ENCODE results near the gene RAB26.

The RAB26 gene

GRCh38 chr16:2170587-2171435 is 22.4 kb downstream of the RAB26 start:
- 97% methylated on average over 40 of the region's 47 CpGs for WGBS (ENCODE audit: insufficient coverage)
- Histone ChIP-seq H3K4me3 (ENCODE audit: control insufficient read depth in 1 of 7, extremely low read depth in 1 of 7, insufficient read depth in 4 of 7, low read depth in 2 of 7, low read length in 6 of 7) (no peak overlapping the region), H3K27ac (ENCODE audit: insufficient read depth in 1 of 2, low read depth in 1 of 2, low read length in 2 of 2, poor library complexity in 1 of 2, severe bottlenecking in 2 of 2) (no peak overlapping the region), H3K9me3 (ENCODE audit: control extremely low read depth in 1 of 5, control insufficient read depth in 4 of 5, insufficient read depth in 2 of 5, low read depth in 1 of 5, low read length in 4 of 5) (no peaks in the 10 kb centered on the region), H3K4me1 (ENCODE audit: control extremely low read depth in 1 of 4, control insufficient read depth in 4 of 4, insufficient read depth in 4 of 4, low read length in 3 of 4) (no peaks in the 10 kb centered on the region), H3K36me3 (ENCODE audit: control insufficient read depth in 4 of 4, insufficient read depth in 4 of 4, low read length in 3 of 4) (peaks cover 2 to 89% (median 56%) of the 10 kb centered on the region in 4 experiments), H3K27me3 (replicated peaks in 2 of 5; ENCODE audit: control insufficient read depth in 4 of 5, insufficient read depth in 5 of 5, low read length in 4 of 5) (no peaks in the 10 kb centered on the region)
- ChIA-PET CTCF (interaction anchor here (0.9 kb wide), 1 partner anchor 17 kb away, joined by 3 read pairs; no protein-coding TSS in a partner anchor), POLR2A (no interaction called here)
- DNase-seq: no peak

DNA sequence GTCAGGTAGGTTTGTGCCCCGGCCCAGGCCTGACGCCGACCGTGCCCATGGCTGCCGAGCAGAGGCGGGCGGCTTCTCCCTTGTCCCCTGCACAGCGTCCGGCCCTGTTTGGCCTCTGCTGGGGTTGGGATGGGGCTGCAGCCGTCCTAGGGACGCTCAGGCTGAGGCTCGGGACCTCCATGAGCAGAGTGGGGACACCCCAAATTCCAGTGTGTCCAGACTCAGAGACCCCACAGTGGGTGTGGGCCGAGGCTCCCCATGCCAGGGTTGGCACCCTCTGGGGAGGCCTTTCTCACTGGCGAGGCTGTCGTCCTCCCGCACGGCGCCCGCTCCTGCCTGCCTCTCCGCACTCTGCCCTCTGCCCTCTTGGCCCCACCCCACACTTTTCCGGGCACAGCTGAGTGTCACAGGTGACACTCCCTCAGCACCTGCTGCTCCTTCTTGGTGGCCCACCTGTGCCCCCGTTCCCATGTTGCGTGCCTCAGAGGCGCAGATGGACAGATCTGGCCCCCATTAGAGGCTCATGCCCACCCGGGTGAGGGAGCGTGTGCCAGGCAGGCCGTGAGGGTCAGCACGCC is 23.3 kb downstream of the RAB26 start:
- POLR2A ChIA-PET: no interaction called here
- Histone ChIP-seq H3K27me3 (replicated peaks in 2 of 5; ENCODE audit: control insufficient read depth in 4 of 5, insufficient read depth in 5 of 5, low read length in 4 of 5) (no peaks in the 10 kb centered on the region), H3K27ac (ENCODE audit: insufficient read depth in 1 of 2, low read depth in 1 of 2, low read length in 2 of 2, poor library complexity in 1 of 2, severe bottlenecking in 2 of 2) (no peak overlapping the region), H3K4me1 (ENCODE audit: control extremely low read depth in 1 of 4, control insufficient read depth in 4 of 4, insufficient read depth in 4 of 4, low read length in 3 of 4) (no peaks in the 10 kb centered on the region), H3K9me3 (ENCODE audit: control extremely low read depth in 1 of 5, control insufficient read depth in 4 of 5, insufficient read depth in 2 of 5, low read depth in 1 of 5, low read length in 4 of 5) (no peaks in the 10 kb centered on the region), H3K36me3 (ENCODE audit: control insufficient read depth in 4 of 4, insufficient read depth in 4 of 4, low read length in 3 of 4) (peaks cover 2 to 89% (median 57%) of the 10 kb centered on the region in 4 experiments), H3K4me3 (ENCODE audit: control insufficient read depth in 1 of 7, extremely low read depth in 1 of 7, insufficient read depth in 4 of 7, low read depth in 2 of 7, low read length in 6 of 7) (no peak overlapping the region)
- no peak for DNase-seq
- 98% methylated on average over 25 of the region's 28 CpGs for WGBS (ENCODE audit: insufficient coverage)
- CTCF ChIA-PET: no interaction called here

DNA sequence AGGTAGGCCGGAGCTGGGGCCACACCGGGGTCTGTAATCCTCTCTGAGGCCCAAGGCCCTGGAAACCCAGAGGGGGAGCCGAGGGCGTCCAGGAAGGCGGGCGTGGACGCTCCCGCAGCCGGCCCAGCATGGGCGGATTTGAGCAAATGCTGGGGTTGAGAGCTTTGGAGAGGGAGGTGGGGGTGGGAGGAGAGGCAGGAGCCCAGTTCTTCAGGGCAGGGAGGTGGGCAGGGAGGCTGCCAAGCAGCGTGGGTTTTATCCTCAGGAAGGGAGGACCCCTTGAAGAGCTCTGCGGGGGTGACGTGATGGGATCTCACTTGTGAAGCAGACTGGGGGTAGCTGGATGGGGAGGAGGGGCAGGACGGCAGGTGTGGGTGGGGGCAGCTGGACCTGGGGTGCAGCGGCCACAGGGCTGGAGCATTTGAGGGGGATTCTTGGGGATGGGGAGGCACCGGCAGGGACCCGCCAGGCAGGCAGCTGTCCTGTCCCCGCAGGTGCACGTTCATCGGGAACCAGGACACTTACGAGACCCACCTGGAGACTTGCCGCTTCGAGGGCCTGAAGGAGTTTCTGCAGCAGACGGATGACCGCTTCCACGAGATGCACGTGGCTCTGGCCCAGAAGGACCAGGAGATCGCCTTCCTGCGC is 24.4 kb downstream of the RAB26 start:
- no peaks in the 10 kb centered on the region for H3K27me3 ChIP-seq (replicated peaks in 2 of 5; ENCODE audit: control insufficient read depth in 4 of 5, insufficient read depth in 5 of 5, low read length in 4 of 5)
- H3K36me3 ChIP-seq (ENCODE audit: control insufficient read depth in 4 of 4, insufficient read depth in 4 of 4, low read length in 3 of 4): peaks cover 2 to 89% (median 55%) of the 10 kb centered on the region in 4 experiments
- 98% methylated on average over 21 of the region's 29 CpGs for WGBS (ENCODE audit: insufficient coverage)
- no peak overlapping the region for H3K4me3 ChIP-seq (ENCODE audit: control insufficient read depth in 1 of 7, extremely low read depth in 1 of 7, insufficient read depth in 4 of 7, low read depth in 2 of 7, low read length in 6 of 7)
- H3K27ac ChIP-seq (ENCODE audit: insufficient read depth in 1 of 2, low read depth in 1 of 2, low read length in 2 of 2, poor library complexity in 1 of 2, severe bottlenecking in 2 of 2): no peak overlapping the region
- no peaks in the 10 kb centered on the region for H3K9me3 ChIP-seq (ENCODE audit: control extremely low read depth in 1 of 5, control insufficient read depth in 4 of 5, insufficient read depth in 2 of 5, low read depth in 1 of 5, low read length in 4 of 5)
- DNase-seq: no peak
- ChIA-PET POLR2A (interaction anchor here (0.6 to 0.7 kb wide), 2 partner anchors 214 to 808 kb away, joined by 3 to 4 read pairs; partner anchors contain the start of gene NDUFB10), CTCF (interaction anchor here (1.2 kb wide), 1 partner anchor 25 kb away, joined by 3 read pairs; no protein-coding TSS in a partner anchor)
- H3K4me1 ChIP-seq (ENCODE audit: control extremely low read depth in 1 of 4, control insufficient read depth in 4 of 4, insufficient read depth in 4 of 4, low read length in 3 of 4): no peaks in the 10 kb centered on the region

GRCh38 chr16:2173366-2173765 is 24.9 kb downstream of the RAB26 start:
- ChIA-PET POLR2A (interaction anchor here (0.6 kb wide), 1 partner anchor 45 kb away, joined by 3 read pairs; no protein-coding TSS in a partner anchor), CTCF (interaction anchor here (1.2 kb wide), 1 partner anchor 26 kb away, joined by 3 read pairs; no protein-coding TSS in a partner anchor)
- DNase-seq: no peak
- Histone ChIP-seq H3K36me3 (ENCODE audit: control insufficient read depth in 4 of 4, insufficient read depth in 4 of 4, low read length in 3 of 4) (peaks cover 2 to 88% (median 50%) of the 10 kb centered on the region in 4 experiments), H3K4me1 (ENCODE audit: control extremely low read depth in 1 of 4, control insufficient read depth in 4 of 4, insufficient read depth in 4 of 4, low read length in 3 of 4) (no peaks in the 10 kb centered on the region), H3K27ac (ENCODE audit: insufficient read depth in 1 of 2, low read depth in 1 of 2, low read length in 2 of 2, poor library complexity in 1 of 2, severe bottlenecking in 2 of 2) (no peak overlapping the region), H3K27me3 (replicated peaks in 2 of 5; ENCODE audit: control insufficient read depth in 4 of 5, insufficient read depth in 5 of 5, low read length in 4 of 5) (peaks cover 0 to 4% (median 0%) of the 10 kb centered on the region in 5 experiments), H3K9me3 (ENCODE audit: control extremely low read depth in 1 of 5, control insufficient read depth in 4 of 5, insufficient read depth in 2 of 5, low read depth in 1 of 5, low read length in 4 of 5) (no peaks in the 10 kb centered on the region), H3K4me3 (ENCODE audit: control insufficient read depth in 1 of 7, extremely low read depth in 1 of 7, insufficient read depth in 4 of 7, low read depth in 2 of 7, low read length in 6 of 7) (no peak overlapping the region)
- 98% methylated on average over 12 of the region's 14 CpGs for WGBS (ENCODE audit: insufficient coverage)

DNA sequence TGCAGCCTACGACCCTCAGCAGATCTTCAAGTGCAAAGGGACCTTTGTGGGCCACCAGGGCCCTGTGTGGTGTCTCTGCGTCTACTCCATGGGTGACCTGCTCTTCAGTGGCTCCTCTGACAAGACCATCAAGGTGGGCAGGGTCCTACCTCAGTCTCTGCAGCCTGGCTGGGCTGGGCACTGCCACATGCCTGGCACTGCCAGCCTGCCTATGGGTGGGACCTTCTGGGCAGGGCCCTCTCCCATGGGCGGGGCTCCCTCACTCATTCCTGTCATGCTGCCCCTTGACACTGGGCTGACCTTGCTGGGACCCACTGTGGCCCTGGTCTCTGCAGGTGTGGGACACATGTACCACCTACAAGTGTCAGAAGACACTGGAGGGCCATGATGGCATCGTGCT is 25.5 kb downstream of the RAB26 start:
- ChIA-PET CTCF (no interaction called here), POLR2A (interaction anchor here (0.6 kb wide), 1 partner anchor 44 kb away, joined by 3 read pairs; no protein-coding TSS in a partner anchor)
- Histone ChIP-seq H3K4me1 (ENCODE audit: control extremely low read depth in 1 of 4, control insufficient read depth in 4 of 4, insufficient read depth in 4 of 4, low read length in 3 of 4) (no peaks in the 10 kb centered on the region), H3K27ac (ENCODE audit: insufficient read depth in 1 of 2, low read depth in 1 of 2, low read length in 2 of 2, poor library complexity in 1 of 2, severe bottlenecking in 2 of 2) (no peak overlapping the region), H3K4me3 (ENCODE audit: control insufficient read depth in 1 of 7, extremely low read depth in 1 of 7, insufficient read depth in 4 of 7, low read depth in 2 of 7, low read length in 6 of 7) (no peak overlapping the region), H3K9me3 (ENCODE audit: control extremely low read depth in 1 of 5, control insufficient read depth in 4 of 5, insufficient read depth in 2 of 5, low read depth in 1 of 5, low read length in 4 of 5) (no peaks in the 10 kb centered on the region), H3K36me3 (ENCODE audit: control insufficient read depth in 4 of 4, insufficient read depth in 4 of 4, low read length in 3 of 4) (peaks cover 2 to 84% (median 48%) of the 10 kb centered on the region in 4 experiments), H3K27me3 (replicated peaks in 2 of 5; ENCODE audit: control insufficient read depth in 4 of 5, insufficient read depth in 5 of 5, low read length in 4 of 5) (peaks cover 0 to 6% (median 0%) of the 10 kb centered on the region in 5 experiments)
- 96% methylated on average over 4 of the region's 4 CpGs for WGBS (ENCODE audit: insufficient coverage)
- DNase-seq: no peak

- H3K4me1 ChIP-seq (ENCODE audit: control extremely low read depth in 1 of 4, control insufficient read depth in 4 of 4, insufficient read depth in 4 of 4, low read length in 3 of 4): no peaks in the 10 kb centered on the region
- H3K36me3 ChIP-seq (ENCODE audit: control insufficient read depth in 4 of 4, insufficient read depth in 4 of 4, low read length in 3 of 4): peaks cover 2 to 82% (median 45%) of the 10 kb centered on the region in 4 experiments
- peaks cover 0 to 11% (median 0%) of the 10 kb centered on the region in 5 experiments for H3K27me3 ChIP-seq (replicated peaks in 2 of 5; ENCODE audit: control insufficient read depth in 4 of 5, insufficient read depth in 5 of 5, low read length in 4 of 5)
- H3K27ac ChIP-seq (ENCODE audit: insufficient read depth in 1 of 2, low read depth in 1 of 2, low read length in 2 of 2, poor library complexity in 1 of 2, severe bottlenecking in 2 of 2): no peak overlapping the region
- CTCF ChIA-PET: no interaction called here
- 96% methylated on average over 21 of the region's 21 CpGs for WGBS (ENCODE audit: insufficient coverage)
- no peak for DNase-seq
- no peak overlapping the region for H3K4me3 ChIP-seq (ENCODE audit: control insufficient read depth in 1 of 7, extremely low read depth in 1 of 7, insufficient read depth in 4 of 7, low read depth in 2 of 7, low read length in 6 of 7)
- no peaks in the 10 kb centered on the region for H3K9me3 ChIP-seq (ENCODE audit: control extremely low read depth in 1 of 5, control insufficient read depth in 4 of 5, insufficient read depth in 2 of 5, low read depth in 1 of 5, low read length in 4 of 5)
- POLR2A ChIA-PET: interaction anchor here (0.5 kb wide), 1 partner anchor 270 kb away, joined by 8 read pairs; no protein-coding TSS in a partner anchor
These were observed 26.1 kb downstream of the RAB26 start for GRCh38 chr16:2174396-2175131.

Data from common myeloid progenitor, CD34-positive (primary cell).